ENCODE data around the gene XKR7. TPM values are rescaled to one million over a fixed set of nuclear protein-coding genes. Genes with fewer than 3 reads are reported as not detected.

Gene XKR7
- total RNA-seq, 1 donor from 2014 or later = 0.08 TPM

DNA sequence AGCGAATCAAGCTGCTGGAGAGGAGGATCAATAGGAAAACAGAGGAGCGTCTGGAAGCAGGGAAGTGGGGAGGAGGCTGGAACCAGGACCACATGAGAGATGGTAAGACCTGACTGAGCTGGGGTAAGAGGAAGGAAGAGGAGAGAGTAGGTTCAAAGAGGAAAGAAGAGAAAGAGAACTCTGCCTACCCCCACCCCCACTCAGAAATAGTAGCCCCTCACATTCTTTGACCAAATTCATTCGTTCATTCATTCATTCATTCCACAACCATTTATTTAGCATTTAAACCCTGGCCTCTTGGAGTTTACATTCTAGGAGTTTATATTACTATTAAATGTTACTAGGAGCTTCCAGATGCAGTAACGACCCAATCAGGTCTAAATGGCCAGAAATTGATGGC is 68.3 kb downstream of the XKR7 start:
- DNase-seq (ENCODE audit: low read depth) = no peak
- Histone ChIP-seq H3K4me3 (ENCODE audit: low read depth, low read length) (no peak overlapping the region), H3K27me3 (ENCODE audit: control insufficient read depth, insufficient read depth, low read length) (peaks cover 23% of the 10 kb centered on the region), H3K36me3 (ENCODE audit: control insufficient read depth, insufficient read depth, low read length) (no peaks in the 10 kb centered on the region)
- no peak for TF ChIP-seq CTCF (IDR thresholded peaks at IDR 0.05; ENCODE audit: insufficient read depth, low read length, poor library complexity, severe bottlenecking)

DNA sequence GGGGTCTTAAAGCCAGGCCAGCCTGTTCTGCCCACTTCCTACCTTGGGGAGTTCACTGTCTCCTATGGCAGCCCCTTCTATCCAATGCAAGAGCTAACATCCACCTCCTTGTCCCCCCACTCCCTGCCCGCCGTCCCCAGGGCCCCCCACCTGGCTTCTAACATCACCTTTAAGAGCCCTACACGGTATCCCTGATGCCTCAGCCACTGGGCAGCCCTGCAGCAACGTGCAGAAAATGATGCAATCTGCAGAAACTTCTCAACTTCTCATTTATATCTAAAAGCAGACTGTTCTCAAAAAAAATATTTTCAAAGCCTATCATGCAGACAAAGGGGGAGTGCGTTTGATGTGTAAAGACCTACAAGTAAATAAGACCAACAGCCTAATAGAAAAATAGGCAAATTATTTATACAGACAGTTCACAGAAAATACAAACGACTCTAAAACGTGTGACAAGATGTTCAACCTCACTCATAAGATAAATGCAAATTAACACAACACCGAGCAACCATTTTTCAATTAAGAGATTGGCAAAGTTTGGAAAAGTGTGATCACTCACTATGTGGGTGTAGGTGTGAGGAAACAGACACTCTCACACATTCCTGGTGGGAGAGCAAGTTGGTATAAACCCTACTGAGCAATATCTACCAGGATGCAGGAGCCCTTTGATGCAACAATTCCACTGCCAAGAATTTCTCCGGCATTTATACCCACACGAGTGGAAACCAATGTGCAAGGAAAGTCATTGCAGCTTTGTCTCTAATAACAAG is 69.0 kb downstream of the XKR7 start:
- Histone ChIP-seq H3K4me3 (ENCODE audit: low read depth, low read length) (no peak overlapping the region), H3K36me3 (ENCODE audit: control insufficient read depth, insufficient read depth, low read length) (no peaks in the 10 kb centered on the region), H3K27me3 (ENCODE audit: control insufficient read depth, insufficient read depth, low read length) (peaks cover 19% of the 10 kb centered on the region)
- TF ChIP-seq CTCF (IDR thresholded peaks at IDR 0.05; ENCODE audit: insufficient read depth, low read length, poor library complexity, severe bottlenecking) = no peak
- no peak for DNase-seq (ENCODE audit: low read depth)

DNA sequence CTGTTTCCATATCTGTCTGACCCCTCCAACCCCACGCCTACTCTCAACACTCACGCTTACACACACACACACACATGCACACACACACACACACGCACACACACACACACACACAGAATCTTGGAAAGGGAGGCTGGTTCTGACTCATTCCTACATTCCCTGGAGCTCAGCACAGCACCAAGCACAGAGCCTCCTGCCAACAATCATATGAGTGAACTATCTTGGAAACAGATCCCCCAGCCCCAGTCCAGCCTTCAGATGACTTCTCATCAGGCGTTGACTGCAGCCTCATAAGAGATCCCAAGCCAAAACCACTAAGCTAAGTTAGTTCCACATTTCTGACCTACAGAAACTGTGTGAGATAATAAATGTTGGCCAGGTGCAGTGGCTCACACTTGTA is 70.0 kb downstream of the XKR7 start:
- TF ChIP-seq CTCF (IDR thresholded peaks at IDR 0.05; ENCODE audit: insufficient read depth, low read length, poor library complexity, severe bottlenecking) = no peak
- DNase-seq (ENCODE audit: low read depth) = no peak
- Histone ChIP-seq H3K36me3 (ENCODE audit: control insufficient read depth, insufficient read depth, low read length) (no peaks in the 10 kb centered on the region), H3K27me3 (ENCODE audit: control insufficient read depth, insufficient read depth, low read length) (peaks cover 15% of the 10 kb centered on the region), H3K4me3 (ENCODE audit: low read depth, low read length) (no peak overlapping the region)

DNA sequence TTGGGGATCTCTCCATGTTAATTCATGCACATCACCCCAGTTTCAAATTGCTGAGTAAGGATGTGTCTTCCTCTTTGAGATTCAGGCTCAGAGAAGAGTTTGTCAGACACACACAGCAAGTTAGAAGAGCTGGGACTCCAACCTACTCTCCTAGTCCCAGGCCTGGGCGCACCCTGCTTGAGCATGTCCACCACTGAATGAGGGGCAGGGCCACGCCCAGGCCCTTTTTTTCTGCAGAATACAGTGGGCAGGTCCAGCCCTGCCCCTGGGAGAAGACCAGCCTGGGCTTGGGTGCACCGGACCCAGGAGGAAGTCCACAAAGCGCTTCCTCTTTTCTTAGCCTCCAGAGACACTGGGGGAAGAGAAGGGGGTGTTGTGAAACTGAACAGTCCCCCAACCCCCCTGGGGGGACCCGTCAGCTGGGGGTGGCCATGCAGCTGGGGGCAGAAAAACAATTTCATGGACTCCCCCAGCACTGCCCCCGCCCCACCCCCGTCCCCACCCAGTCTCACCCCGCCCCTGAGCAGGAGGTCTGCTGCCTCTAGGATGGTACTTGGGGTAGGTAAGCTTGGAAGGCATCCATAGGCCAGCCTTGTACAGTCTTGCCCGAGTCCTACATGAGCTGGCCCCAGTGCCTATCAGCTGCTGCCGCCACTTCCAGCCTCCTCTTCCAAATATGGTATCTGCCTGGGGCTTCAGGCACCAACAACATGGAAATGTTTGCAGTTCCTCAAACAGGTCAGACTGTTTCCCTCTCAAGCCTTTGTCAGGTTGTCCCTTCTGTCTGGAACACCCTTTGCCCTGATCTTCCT is 72.4 kb downstream of the XKR7 start:
- TF ChIP-seq CTCF (IDR thresholded peaks at IDR 0.05; ENCODE audit: insufficient read depth, low read length, poor library complexity, severe bottlenecking) = no peak
- Histone ChIP-seq H3K27me3 (ENCODE audit: control insufficient read depth, insufficient read depth, low read length) (peaks cover 6% of the 10 kb centered on the region), H3K36me3 (ENCODE audit: control insufficient read depth, insufficient read depth, low read length) (no peaks in the 10 kb centered on the region), H3K4me3 (ENCODE audit: low read depth, low read length) (no peak overlapping the region)
- DNase-seq (ENCODE audit: low read depth) = no peak

DNA sequence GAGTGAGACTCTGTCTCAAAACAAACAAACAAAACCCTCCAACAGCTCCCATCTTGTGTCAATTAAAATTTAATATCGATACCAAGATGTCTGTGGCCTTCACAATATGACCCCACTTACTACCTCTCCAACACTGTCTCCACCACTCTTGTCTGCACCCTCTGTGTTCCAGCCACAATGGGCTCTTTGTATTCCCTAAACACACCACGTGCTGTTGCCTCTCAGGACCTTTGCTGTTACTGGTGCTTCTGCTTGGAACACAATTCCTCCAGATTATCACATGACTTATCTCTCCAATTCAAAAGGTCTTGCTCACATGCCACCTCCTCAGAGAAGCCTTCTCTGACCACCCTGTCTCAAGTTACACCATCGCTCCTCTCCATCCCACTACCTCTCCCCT is 78.0 kb downstream of the XKR7 start:
- no peaks in the 10 kb centered on the region for H3K36me3 ChIP-seq (ENCODE audit: control insufficient read depth, insufficient read depth, low read length)
- peaks cover 11% of the 10 kb centered on the region for H3K27me3 ChIP-seq (ENCODE audit: control insufficient read depth, insufficient read depth, low read length)

More for the DNA sequence above, 78.0 kb downstream of the XKR7 start:
- no peak for DNase-seq (ENCODE audit: low read depth)
- TF ChIP-seq CTCF (IDR thresholded peaks at IDR 0.05; ENCODE audit: insufficient read depth, low read length, poor library complexity, severe bottlenecking) = no peak
- H3K4me3 ChIP-seq (ENCODE audit: low read depth, low read length) = no peak overlapping the region

Data from kidney epithelial cell (primary cell).